Right ventricle myocardium inferior (tissue), 1 donor: ENCODE data around the gene ALOX15. TPM values are rescaled to one million over a fixed set of nuclear protein-coding genes. Genes with fewer than 3 reads are reported as not detected.
"Not testable (repeated sequence)": the region's sequence is repeated elsewhere in the genome, so short reads cannot be mapped to it uniquely, and the experiment has no call there.

Source experiments
- ATAC-seq: fragments of 200-7000 bp; cut with Tn5 transposase; one replicate; pipeline ENCODE4 v1.9.1; 2020; ENCODE audit warnings: mild to moderate bottlenecking, moderate library complexity
- DNase-seq: peaks from one replicate; pipeline ENCODE4 v3.0.0; 2021; ENCODE audit errors: missing footprints
- intact Hi-C: fragments of 100-400 bp; cut with DNase I; formaldehyde crosslinking; loops from one replicate; pipeline ENCODE4 v1.11.0; 2022
- total RNA-seq: library from RNA; stranded (reverse); fragmentation: NEBNext Ultra II Directional; extraction: Animal tissue kit (Norgen Biotek cat#: 25700); gene quantifications from one replicate; pipeline ENCODE4 v1.2.1, GENCODE V29; 2021
- donor health status: DM: no; HTN: yes; CAD: no; lungs with severe emphysema.

Gene ALOX15
- total RNA-seq, 1 donor from 2014 or later: 0.19 TPM

DNA sequence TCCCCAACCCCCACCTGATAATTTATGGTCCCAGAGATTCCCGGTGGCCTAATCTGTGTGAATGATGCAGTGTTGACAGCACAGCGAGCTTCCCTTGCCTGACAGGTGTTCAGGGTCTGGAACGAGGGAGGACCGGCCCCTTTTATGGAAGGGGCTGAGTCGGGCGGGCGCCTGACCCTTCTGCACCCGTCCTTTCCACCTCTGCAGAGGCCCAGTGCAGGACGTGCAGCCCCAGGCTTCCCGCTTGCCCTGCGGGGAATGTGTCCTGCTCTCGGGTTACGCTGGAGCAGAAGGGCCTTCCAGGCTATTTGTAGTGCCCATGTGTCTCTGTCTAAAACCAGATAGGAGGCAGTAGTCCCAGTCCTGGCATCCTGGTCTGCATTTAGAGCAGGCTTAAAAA, 40.9 kb downstream of the ALOX15 start:
- intact Hi-C loops: no loop called here
- peak; percentile 76 for DNase-seq
- peak; percentile 63 for ATAC-seq

DNA sequence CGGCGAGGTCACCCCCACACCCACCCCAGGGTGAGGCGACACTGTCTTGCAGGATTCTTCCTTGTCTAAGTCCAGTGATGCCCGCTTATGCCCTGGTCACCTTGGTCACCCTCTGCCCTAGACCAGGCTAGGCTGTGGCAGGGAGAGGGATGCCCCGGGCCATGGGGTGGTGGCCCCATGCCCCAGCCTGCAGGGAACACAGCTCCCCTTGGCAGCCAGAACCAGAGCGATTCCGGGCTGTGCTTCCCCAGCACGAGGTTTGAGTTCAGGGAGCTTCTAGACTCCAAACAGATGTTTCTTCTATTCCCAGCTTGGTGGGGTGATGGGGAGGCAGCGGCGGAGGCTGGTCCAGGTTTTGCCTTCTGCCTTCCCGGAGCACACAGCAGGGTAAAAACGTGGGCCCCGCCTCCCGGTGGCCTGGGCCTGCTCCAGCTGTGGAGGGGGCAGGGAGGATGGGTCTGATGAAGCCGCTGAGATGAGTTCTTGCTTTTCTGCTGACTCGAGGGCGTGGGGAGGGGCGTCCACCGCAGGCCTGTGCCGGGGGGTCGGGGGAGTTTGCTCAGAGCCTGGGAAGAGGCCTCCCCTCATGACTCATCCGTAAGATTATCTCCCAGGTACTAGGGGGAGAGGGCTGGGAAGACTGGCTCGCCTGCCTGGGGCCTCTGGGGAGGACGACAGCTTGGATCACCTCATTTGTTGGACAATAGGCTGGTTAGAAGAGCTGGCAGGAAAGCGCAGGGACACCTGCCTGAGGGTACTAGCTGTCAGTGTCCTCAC, 41.8 kb downstream of the ALOX15 start:
- DNase-seq (peak; percentile 85), ATAC-seq (peak; percentile 66)
- intact Hi-C loops: no loop called here

DNA sequence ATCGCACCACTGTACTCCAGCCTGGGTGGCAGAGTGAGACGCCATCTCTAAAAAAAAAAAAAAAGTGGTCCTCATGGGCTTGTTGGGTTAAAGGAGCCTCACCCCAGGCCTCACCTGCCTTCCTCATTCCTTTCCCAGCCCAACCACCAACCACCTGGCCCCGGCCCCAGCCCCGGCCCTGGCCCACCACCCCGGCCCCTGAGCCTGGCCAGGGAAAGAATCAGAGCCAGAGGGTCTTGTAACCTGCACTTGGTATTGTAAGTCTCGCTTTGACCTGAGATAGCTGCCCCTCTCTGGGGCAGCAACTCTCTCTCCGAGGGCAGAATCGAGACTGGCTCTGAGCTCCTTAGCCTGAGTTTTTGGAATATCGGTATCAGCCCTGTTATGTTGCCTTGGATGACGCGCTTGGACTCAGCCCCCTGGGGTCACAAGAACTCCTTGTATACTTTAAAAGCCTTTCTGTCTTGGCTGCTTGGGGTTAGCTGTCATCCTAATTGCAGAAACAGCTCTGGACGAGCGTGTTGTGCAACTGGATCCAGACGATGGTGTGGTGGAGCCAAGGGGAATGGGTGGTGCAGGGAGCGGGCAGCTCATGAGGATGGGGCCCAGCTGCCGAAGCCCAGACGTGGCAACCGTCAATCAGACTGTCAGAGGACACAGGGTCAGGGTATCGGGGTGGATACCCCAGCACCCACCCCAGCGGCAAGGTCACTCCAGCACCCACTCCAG, 42.5 kb downstream of the ALOX15 start:
- DNase-seq (peak; percentile 84), ATAC-seq (peak; percentile 86)
- intact Hi-C loops: no loop called here

- ATAC-seq (peak; percentile 14), DNase-seq (peak; percentile 78)
- intact Hi-C loops: no loop called here
Measured at GRCh38 chr17:4597975-4598374, 43.5 kb downstream of the ALOX15 start.

DNA sequence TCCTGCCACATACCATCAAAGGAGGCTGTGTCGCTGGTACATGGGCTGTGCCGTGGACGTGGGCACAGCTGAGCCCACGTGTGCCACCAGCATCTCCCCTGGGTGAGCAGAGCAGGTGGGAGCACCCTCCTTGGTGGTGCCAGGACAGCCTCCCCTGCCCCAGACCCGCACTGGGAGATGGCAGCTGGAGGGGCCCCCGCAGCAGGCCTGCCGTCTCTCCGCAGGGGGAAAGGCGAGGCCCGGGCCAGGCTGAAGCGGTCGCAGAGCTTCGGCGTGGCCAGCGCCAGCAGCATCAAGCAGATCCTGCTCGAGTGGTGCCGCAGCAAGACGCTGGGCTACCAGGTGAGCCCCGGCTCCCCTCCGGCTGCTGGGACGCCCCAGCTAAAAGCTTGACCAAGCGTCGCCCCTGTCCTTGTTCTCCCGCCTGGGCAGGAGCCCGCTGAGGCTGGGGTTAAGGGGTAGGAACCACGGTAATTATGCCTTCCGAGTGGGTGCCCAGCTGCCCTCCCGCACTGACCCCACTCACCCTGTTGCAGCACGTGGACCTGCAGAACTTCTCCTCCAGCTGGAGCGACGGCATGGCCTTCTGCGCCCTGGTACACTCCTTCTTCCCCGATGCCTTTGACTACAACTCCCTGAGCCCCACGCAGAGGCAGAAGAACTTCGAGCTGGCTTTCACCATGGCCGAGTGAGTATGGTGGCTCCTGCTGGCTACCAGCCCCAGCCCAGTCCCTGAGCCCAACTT, 44.7 kb downstream of the ALOX15 start:
- ATAC-seq (no peak), DNase-seq (peak; percentile 50)
- intact Hi-C loops: no loop called here

GRCh38 chr17:4595685-4596342, 45.7 kb downstream of the ALOX15 start:
- peak; percentile 62 for DNase-seq
- ATAC-seq, intact Hi-C loops: not testable (repeated sequence)

DNA sequence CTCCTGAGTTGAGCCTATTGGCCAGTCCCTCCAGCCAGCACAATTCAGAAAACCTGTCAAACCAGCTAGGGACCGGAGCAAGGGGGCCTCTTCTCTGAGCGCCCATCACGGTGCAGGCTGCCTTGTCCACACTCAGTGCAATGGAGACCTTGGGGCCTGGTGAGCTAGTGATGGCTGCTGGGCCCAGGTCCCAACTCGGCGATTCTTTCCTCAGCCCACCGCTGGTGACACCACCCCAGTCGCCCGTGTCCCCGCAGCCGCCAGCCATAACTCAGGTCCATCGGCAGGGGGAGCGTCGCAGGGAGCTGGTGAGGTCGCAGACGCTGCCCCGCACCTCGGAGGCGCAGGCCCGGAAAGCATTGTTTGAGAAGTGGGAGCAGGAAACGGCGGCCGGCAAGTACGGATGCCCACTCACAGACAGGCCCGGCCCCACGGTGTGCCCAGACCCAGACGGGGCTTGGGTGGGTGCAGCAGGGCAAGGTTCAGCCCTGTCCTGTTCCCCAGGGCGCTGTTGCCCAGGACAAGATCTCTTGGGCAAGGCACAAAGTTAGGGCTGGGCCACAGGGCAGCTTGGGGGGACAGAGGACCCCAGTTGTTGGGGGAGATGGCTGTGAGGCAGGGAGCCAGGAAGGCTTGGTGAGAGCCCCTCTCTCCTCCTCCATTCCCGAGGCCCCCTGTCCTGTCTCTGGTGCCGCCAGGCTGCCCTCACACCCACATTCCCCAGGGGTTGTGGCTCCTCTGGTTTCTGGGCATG, 46.4 kb downstream of the ALOX15 start:
- intact Hi-C loops: no loop called here
- no peak for ATAC-seq

DNA sequence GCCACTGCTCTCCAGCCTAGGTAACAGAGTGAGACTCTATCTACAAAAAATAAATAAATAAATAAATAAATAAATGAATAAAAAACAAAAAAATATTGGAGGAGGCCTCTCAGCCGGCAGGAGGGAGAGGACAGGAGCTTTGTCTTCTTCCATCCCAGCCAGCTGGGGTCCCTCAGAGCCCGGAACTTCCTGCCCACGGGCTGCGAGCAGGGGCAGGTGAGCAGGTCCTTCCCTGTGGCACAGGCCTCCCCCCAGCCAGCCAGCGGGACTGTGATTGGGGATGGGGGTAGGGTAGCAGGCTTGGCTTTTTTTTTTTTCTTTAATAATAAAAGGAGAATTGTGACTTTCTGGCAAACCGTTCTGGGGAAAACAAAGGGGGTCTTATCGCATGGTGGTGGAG, 47.1 kb downstream of the ALOX15 start:
- intact Hi-C loops: no loop called here
- DNase-seq: no peak
- no peak for ATAC-seq

More for the DNA sequence above, 46.4 kb downstream of the ALOX15 start:
- DNase-seq: peak; percentile 70

DNA sequence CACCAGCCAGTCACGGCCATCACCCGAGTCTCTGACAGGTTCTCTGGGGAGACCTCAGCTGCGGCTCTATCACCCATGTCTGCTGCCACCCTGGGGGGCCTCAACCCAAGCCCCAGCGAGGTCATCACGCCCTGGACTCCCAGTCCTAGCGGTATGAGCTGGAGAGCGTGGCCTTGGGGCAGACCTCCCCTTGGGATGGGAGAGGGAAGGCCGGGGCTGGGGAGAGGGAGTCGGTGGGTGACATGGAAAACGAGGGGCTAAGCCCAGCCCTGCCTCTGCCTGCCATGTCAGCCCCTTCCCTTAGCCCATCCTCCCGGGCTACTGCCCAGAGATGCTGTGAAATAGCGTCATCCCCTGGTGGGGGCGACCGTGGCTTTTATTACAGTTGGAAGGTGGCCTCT, 48.5 kb downstream of the ALOX15 start:
- intact Hi-C loops: no loop called here
- no peak for ATAC-seq
- peak; percentile 52 for DNase-seq

- peak; percentile 40 for DNase-seq
- ATAC-seq: no peak
- intact Hi-C loops: no loop called here
Measured at GRCh38 chr17:4592240-4593005, 49.1 kb downstream of the ALOX15 start.

DNA sequence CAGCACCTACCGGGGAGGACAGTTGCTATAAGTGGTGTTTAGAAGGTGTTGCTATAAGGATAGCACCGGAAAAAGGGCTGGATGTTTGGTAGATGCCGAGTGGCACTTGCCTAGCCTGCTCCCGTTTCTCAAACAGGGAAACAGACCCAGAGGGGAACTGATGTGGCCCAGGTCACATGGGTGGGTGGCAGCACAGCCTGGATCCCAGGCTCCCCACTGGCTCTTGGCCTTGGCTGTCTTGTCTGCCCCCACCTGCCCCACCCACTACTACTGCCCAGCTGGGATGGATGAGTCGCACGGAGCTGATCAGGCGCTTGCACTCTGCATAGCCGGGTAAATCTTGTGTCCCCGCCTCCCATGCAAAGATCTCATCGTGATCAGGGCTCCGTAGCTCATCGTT, 49.9 kb downstream of the ALOX15 start:
- DNase-seq: no peak
- intact Hi-C loops: no loop called here
- no peak for ATAC-seq

DNA sequence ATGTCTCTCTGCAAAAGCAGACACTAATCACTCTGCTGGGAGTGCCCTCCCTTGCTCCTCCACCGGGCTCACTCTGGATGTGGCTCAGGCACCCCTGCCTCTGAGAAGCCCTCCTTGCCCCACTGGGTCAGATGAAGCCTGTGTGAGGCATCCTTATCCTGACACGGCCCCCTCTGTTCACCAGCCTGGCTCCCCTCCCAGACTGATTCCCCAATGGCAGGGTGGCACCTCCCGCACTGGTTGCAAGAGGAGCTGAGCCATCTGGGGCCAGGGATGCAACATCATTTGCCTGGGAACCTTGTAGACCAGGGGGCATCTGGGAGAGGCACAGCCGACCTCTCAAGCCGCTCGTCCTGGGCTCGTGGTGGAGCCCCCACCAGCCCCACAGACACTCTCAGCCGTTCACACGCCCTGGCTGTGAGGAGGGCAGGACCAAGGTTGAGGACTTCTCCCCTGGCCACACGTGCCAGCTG, 50.5 kb downstream of the ALOX15 start:
- intact Hi-C loops: no loop called here
- DNase-seq: no peak
- ATAC-seq: no peak

GRCh38 chr17:4590042-4590441, 51.4 kb downstream of the ALOX15 start:
- DNase-seq, ATAC-seq, intact Hi-C loops: not testable (repeated sequence)

GRCh38 chr17:4588898-4589625, 52.4 kb downstream of the ALOX15 start:
- ATAC-seq (no peak), DNase-seq (no peak)
- intact Hi-C loops: loop anchor here (5.0 kb wide), 1 partner anchor 33 kb away; no protein-coding TSS in a partner anchor

- DNase-seq (no peak), ATAC-seq (peak; percentile 4)
- intact Hi-C loops: loop anchor here (5.0 kb wide), 1 partner anchor 34 kb away; no protein-coding TSS in a partner anchor
Measured at GRCh38 chr17:4588391-4588790, 53.1 kb downstream of the ALOX15 start.

GRCh38 chr17:4587803-4588202, 53.7 kb downstream of the ALOX15 start:
- intact Hi-C loops: loop anchor here (5.0 kb wide), 1 partner anchor 34 kb away; no protein-coding TSS in a partner anchor
- peak; percentile 46 for ATAC-seq
- no peak for DNase-seq

DNA sequence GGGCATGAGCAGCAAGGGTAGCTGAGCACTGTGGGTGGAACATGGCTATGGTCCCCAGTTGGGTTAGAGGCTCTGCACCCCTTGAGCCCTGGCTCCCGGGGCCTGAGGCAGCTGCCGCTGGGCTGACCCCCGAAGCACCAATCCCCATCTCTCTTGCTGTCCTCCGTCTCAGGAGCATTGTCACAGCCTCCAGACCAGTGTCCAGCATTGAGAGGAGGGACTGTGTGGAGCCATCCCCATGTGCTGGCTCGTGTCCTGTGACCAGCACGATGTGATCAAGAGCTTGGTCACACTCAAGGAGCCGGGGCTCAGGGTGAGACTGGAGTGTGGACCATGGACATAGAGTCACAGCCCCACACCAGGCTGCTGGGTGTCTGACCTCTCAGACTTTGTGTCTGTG, 54.3 kb downstream of the ALOX15 start:
- no peak for DNase-seq
- no peak for ATAC-seq
- intact Hi-C loops: loop anchor here (5.0 kb wide), 1 partner anchor 35 kb away; no protein-coding TSS in a partner anchor
